Fibroblast of mammary gland (primary cell): ENCODE results near the gene HPSE2.

Experiments used
- DNase-seq: peaks from one replicate; pipeline ENCODE4 v3.0.0-alpha.2; 2010; ENCODE audit warnings: low read depth
- H3K4me3 ChIP-seq: 2 replicates; pipeline ENCODE4 v1.5.1; 2011; ENCODE audit warnings: low read depth, mild to moderate bottlenecking, low read length, moderate library complexity; ENCODE audit not compliant: control insufficient read depth
- TF ChIP-seq, protein P1 (sequence below): conservative IDR thresholded peaks from 2 replicates; pipeline ENCODE4 v1.5.1; 2011; ENCODE audit warnings: low read depth, low read length, inconsistent platforms; ENCODE audit not compliant: control insufficient read depth, insufficient read depth

Gene HPSE2

DNA sequence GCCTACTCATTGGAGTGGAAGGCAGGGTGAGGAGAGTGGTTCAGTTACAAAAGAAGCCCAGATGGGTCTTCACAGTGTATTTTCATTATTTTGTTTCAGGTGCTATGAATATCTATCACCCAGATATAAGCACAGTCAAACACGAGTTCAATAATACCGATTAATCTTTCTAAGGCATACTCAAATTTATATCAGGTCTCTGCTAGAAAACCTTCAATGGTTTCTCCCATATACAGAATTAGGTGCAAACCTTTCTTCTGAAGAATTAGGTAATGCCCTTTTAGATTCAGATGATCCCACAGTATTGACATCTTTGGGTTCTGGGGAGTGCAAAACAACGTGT lies 774.2 kb downstream of the HPSE2 start:
- H3K4me3 ChIP-seq: no peak overlapping the region
- TF ChIP-seq, protein P1, sequence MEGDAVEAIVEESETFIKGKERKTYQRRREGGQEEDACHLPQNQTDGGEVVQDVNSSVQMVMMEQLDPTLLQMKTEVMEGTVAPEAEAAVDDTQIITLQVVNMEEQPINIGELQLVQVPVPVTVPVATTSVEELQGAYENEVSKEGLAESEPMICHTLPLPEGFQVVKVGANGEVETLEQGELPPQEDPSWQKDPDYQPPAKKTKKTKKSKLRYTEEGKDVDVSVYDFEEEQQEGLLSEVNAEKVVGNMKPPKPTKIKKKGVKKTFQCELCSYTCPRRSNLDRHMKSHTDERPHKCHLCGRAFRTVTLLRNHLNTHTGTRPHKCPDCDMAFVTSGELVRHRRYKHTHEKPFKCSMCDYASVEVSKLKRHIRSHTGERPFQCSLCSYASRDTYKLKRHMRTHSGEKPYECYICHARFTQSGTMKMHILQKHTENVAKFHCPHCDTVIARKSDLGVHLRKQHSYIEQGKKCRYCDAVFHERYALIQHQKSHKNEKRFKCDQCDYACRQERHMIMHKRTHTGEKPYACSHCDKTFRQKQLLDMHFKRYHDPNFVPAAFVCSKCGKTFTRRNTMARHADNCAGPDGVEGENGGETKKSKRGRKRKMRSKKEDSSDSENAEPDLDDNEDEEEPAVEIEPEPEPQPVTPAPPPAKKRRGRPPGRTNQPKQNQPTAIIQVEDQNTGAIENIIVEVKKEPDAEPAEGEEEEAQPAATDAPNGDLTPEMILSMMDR: no peak
- DNase-seq: no peak

DNA sequence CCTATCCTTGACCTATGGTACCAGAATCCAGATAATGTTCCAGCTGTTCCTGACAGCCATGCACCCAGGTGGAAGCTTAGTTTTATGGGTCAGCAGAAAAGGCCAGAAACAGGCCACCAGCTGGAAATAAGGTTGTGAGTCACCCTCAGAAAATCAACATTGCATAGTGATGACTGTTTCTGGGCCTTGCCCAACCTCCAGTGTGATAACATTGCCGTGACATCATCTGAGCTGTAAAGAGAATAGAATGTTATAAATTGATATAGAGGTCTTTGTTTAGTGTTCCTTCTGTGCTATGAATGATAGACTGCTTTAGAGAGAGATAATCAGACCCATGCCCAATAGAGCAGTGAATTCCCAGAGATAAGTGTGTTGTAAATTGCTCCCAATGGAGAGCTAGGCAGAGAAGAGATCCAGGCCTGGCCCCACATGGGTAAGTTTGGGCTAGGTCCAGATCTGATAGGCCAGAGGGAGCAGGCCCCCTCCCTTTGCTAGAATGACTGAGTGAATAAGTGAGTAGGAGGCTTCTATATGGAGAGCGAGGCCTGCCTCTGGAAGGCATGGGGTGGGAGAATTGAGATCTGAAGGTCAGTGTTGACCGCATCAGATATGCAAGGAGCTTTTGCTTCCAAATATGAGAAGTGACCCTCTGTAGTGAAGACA lies 774.7 kb downstream of the HPSE2 start:
- H3K4me3 ChIP-seq: no peak overlapping the region
- TF ChIP-seq, protein P1: no peak
- DNase-seq: peak; percentile 92

DNA sequence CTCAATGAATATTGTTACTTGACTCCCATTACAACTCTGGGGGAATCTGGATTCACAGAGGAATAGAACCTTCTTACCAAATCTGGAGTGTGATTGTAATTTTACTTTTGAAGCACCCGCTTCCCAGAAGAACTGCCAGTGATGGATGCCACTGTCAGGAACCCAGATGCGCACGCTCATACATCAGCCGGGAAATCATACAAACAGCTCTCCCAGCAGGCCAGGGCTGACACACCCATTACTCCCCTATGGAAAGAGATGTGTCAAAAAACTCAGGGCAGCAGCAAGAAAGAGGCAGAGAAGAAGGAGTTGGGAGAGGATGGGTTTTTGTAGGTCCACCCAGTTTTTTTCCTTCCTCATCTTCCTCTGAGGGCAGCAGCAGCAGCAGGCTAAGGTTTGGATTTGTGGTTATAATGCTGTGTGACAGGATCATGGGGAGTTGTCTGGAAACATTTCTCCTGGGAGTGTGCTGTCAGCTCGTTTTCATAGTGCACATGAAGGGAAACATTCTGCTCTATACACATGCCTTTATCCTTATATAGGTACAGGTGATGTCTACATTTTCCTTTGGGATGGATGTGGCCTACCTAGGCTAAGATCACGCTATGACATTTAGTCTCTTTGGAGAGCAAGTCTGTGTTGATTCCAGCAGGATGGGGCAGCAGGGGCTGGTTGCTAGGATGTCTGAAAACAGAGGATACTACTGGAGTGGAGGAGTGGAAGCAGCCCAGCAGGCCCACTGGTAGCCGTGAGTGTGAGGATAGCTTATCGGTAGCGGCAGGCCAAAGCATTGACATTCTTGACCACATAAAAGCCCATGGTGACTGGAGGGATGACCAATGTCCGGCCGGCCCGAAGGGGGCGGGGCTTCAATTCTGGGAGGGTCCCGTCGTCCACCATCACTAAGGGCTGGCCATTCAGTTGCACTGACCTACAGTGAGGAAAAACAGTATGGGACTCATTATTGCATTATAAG lies 776.6 kb downstream of the HPSE2 start:
- H3K4me3 ChIP-seq: no peak overlapping the region
- DNase-seq: no peak
- TF ChIP-seq, protein P1: no peak

DNA sequence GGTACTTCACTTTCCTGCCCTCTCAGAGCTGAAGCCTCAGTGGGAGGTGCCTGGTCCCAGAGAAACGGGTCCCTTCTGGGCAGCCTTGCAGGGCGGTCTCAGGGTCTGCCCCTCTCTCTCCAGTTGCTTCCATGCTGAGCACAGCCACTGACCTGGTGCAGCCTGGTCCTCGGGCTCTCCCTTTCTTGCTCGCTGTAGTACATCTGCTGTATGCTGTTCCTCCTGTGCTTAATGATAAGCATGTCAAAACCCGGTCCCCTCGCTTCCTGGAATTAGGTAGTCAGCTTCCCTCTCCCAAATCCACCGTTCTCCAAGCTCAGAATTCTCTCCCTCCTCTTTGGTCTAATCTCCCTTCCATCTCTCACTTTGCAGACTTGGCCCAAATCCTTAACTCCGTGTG lies 777.9 kb downstream of the HPSE2 start:
- DNase-seq: no peak
- H3K4me3 ChIP-seq: no peak overlapping the region
- TF ChIP-seq, protein P1: no peak

DNA sequence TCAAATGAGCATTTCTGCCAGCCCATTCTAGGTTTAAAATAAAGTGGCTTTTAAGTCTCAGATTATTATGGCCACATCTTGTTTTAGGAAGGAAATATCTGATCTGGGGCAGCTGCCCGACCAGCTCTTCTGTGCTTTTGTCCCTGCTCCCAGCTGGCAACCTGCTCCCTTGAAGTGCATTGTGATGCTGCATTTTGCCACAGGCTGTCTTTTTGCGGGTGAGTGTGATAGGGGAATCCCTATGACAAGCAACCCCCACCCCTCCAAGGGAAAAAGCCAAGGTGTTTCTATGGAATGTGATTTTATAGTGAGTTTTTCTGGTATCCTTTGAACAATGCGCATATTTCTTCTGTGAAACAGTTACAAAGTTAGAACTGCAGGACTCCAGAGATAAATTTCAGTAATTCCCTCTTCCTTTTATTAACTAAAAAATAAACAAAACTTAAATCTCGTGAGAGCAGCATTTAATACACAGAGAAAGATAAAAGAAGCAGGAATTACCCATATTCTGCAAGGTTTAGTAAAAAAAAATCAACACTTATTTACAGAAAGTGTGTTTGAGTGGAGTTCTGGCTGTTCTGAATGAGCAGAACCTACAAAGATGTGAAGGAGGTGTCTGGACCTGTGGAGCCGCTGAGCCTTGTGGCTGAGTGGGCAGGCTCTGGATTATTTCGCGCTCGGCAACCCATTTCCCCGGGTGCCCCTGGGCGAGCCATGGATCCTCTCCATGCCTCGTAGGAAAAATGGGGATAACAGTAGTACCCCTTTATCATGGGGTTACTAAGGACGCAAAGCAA lies 778.8 kb downstream of the HPSE2 start:
- no peak overlapping the region for H3K4me3 ChIP-seq
- no peak for DNase-seq
- TF ChIP-seq, protein P1: no peak

DNA sequence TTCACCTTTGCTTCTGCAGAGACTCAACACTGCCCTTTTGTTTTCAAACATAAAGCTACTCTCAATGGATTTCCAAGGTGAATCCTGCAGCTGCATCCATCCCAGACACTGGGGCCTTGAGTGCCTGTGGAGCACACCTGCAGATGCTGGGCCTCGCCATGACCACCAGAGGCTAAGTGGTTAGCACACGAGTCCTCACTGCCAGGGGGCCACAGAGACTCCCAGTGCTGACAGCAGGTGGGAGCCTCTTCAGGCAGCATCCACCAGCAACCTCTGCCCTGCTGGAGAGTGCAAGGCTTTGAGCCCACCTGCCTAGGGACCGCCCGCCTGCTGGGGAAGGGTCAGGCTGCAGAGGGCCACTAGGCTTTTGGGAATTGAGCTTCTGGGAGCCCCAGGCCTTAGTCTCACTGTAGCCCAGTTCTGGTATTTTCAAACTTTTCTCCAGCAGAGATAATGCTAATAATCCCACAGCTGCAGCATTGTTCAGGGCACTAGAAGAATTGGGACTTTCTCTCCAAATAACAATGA lies 779.5 kb downstream of the HPSE2 start:
- DNase-seq: no peak
- H3K4me3 ChIP-seq: no peak overlapping the region
- TF ChIP-seq, protein P1: no peak
